ENCODE measurements around the gene GLB1L. TPM values are rescaled to one million over a fixed set of nuclear protein-coding genes. Genes with fewer than 3 reads are reported as not detected.

Gene GLB1L
- polyA plus RNA-seq, 1 of the 3 experiments (the other 2 are of a cell fraction): 11.7 TPM

GRCh38 chr2:219272995-219273394 is 27.8 kb upstream of the GLB1L start:
- no peak for TF ChIP-seq RAD21 (IDR thresholded peaks at IDR 0.05; ENCODE audit: low read length)
- TF ChIP-seq SMC3 (IDR thresholded peaks at IDR 0.05; ENCODE audit: low read depth, low read length): no peak
- TF ChIP-seq GABPA (IDR thresholded peaks at IDR 0.05; ENCODE audit: low read depth): no peak
- no peak for TF ChIP-seq RXRA (IDR thresholded peaks at IDR 0.05; ENCODE audit: borderline replicate concordance, low read depth)
- TF ChIP-seq RFX5 (IDR thresholded peaks at IDR 0.05; ENCODE audit: low read length): no peak
- TF ChIP-seq NFIC (IDR thresholded peaks at IDR 0.05; ENCODE audit: borderline replicate concordance): no peak
- TF ChIP-seq REST (IDR thresholded peaks at IDR 0.05; ENCODE audit: low read depth, low read length): no peak
- TF ChIP-seq PBX3 (IDR thresholded peaks at IDR 0.05): no peak
- no peak for TF ChIP-seq NRF1 (IDR thresholded peaks at IDR 0.05; ENCODE audit: low read depth, low read length)
- TF ChIP-seq TCF12 (IDR thresholded peaks at IDR 0.05): no peak
- TF ChIP-seq MAX (IDR thresholded peaks at IDR 0.05; ENCODE audit: low read depth): no peak
- TF ChIP-seq MEF2A (IDR thresholded peaks at IDR 0.05; ENCODE audit: borderline replicate concordance, low read depth): no peak
- TF ChIP-seq TEAD4 (IDR thresholded peaks at IDR 0.05; ENCODE audit: borderline replicate concordance, insufficient read depth): no peak
- TF ChIP-seq FOXM1 (IDR thresholded peaks at IDR 0.05; ENCODE audit: low read depth): no peak
- TF ChIP-seq EZH2phosphoT487 (IDR thresholded peaks at IDR 0.05; ENCODE audit: borderline replicate concordance, low read depth): no peak
- TF ChIP-seq SIN3A (IDR thresholded peaks at IDR 0.05; ENCODE audit: borderline replicate concordance, low read depth, low read length): no peak
- no peak for TF ChIP-seq MXI1 (IDR thresholded peaks at IDR 0.05; ENCODE audit: low read depth, low read length)
- TF ChIP-seq EP300 (IDR thresholded peaks at IDR 0.05; ENCODE audit: borderline replicate concordance in 1 of 2, low read depth in 1 of 2, low read length in 1 of 2): no peak
- TF ChIP-seq POLR2AphosphoS5 (IDR thresholded peaks at IDR 0.05; ENCODE audit: low read depth, low read length): no peak
- no peak for TF ChIP-seq CHD2 (IDR thresholded peaks at IDR 0.05; ENCODE audit: low read length, partially characterized antibody)
- 51% methylated on average over 2 of the region's 2 CpGs for WGBS (ENCODE audit: low lambda C conversion rate)
- Histone ChIP-seq H4K20me1 (ENCODE audit: insufficient read depth) (no peaks in the 10 kb centered on the region), H3K4me2 (no peak overlapping the region), H3K9ac (no peak overlapping the region), H3K9me3 (no peaks in the 10 kb centered on the region), H3K4me1 (ENCODE audit: control insufficient read depth in 1 of 2, insufficient read depth in 2 of 2, low read depth in 1 of 2, low read length in 1 of 2) (peaks cover 13 to 20% of the 10 kb centered on the region in 2 experiments; a peak in 3 of 4 replicates), H2AFZ (ENCODE audit: low read depth) (no peak overlapping the region), H3K4me3 (ENCODE audit: low read depth in 2 of 2, low read length in 1 of 2) (no peak overlapping the region), H3K27ac (ENCODE audit: low read depth in 2 of 2, low read length in 1 of 2) (no peak overlapping the region), H3F3A (replicated peaks; ENCODE audit: insufficient read depth) (peaks cover 9% of the 10 kb centered on the region), H3K36me3 (replicated peaks in 1 of 2; ENCODE audit: control insufficient read depth in 1 of 2, insufficient read depth in 2 of 2, low read length in 1 of 2) (no peaks in the 10 kb centered on the region), H3K9me2 (no peaks in the 10 kb centered on the region), H3K27me3 (ENCODE audit: insufficient read depth) (no peaks in the 10 kb centered on the region; the same call in 1 of the 2 replicates), H3K79me2 (ENCODE audit: insufficient read depth) (no peaks in the 10 kb centered on the region)
- POLR2A ChIA-PET: no interaction called here
- CTCF ChIA-PET: interaction anchor here (1.2 to 15.4 kb wide), 2 partner anchors 19 to 24 kb away, joined by 3 to 312 read pairs; no protein-coding TSS in a partner anchor
- no peak for DNase-seq
